Measurements from ENCODE around the gene MRPS15. TPM values are rescaled to one million over a fixed set of nuclear protein-coding genes. Genes with fewer than 3 reads are reported as not detected.

The MRPS15 gene
- total RNA-seq, 1 experiment from 2014 or later = 113 TPM

- CTCF ChIA-PET = no interaction called here
- Histone ChIP-seq H3K36me3 (ENCODE audit: control insufficient read depth, insufficient read depth, low read length) (no peaks in the 10 kb centered on the region), H3K4me1 (ENCODE audit: control insufficient read depth, insufficient read depth, low read length) (peaks cover 3% of the 10 kb centered on the region), H3K4me3 (ENCODE audit: low read depth in 2 of 2, low read length in 2 of 2) (no peak overlapping the region), H3K9me3 (ENCODE audit: control insufficient read depth, insufficient read depth, low read depth, low read length) (no peaks in the 10 kb centered on the region), H3K27ac (ENCODE audit: low read length) (no peak overlapping the region), H3K27me3 (ENCODE audit: control insufficient read depth, insufficient read depth, low read length) (no peaks in the 10 kb centered on the region)
- in situ Hi-C loops (cut with HindIII; ENCODE audit: low pct_unique_long_range_greater_than_20kb, low sequenced_read_pairs) (no loop called here), intact Hi-C loops (cut with micrococcal nuclease; ENCODE audit: unreplicated experiment) (no loop called here)
- no peak for DNase-seq (ENCODE audit: low read depth, low spot score)
- ATAC-seq = no peak
- POLR2A ChIA-PET = no interaction called here
- no TSS peak for BruUV-seq (replicated peaks)
- TF ChIP-seq REST (IDR thresholded peaks at IDR 0.05; ENCODE audit: insufficient read depth in 1 of 2, low read depth in 2 of 2, low read length in 1 of 2) (no peak), CTCF (IDR thresholded peaks at IDR 0.05) (no peak), TCF7L2 (IDR thresholded peaks at IDR 0.05; ENCODE audit: low read depth, low read length) (no peak), SIN3A (IDR thresholded peaks at IDR 0.05; ENCODE audit: borderline replicate concordance, insufficient read depth, low read depth, low read length) (no peak), POLR2AphosphoS5 (IDR thresholded peaks at IDR 0.05; ENCODE audit: low read depth, low read length) (no peak)
Observed at GRCh38 chr1:36417931-36418330, 46.3 kb downstream of the MRPS15 start.

- BruUV-seq (replicated peaks) = no TSS peak
- Histone ChIP-seq H3K4me3 (ENCODE audit: low read depth in 2 of 2, low read length in 2 of 2) (no peak overlapping the region), H3K9me3 (ENCODE audit: control insufficient read depth, insufficient read depth, low read depth, low read length) (no peaks in the 10 kb centered on the region), H3K27me3 (ENCODE audit: control insufficient read depth, insufficient read depth, low read length) (no peaks in the 10 kb centered on the region), H3K36me3 (ENCODE audit: control insufficient read depth, insufficient read depth, low read length) (no peaks in the 10 kb centered on the region), H3K27ac (ENCODE audit: low read length) (no peak overlapping the region), H3K4me1 (ENCODE audit: control insufficient read depth, insufficient read depth, low read length) (peaks cover 3% of the 10 kb centered on the region)
- ATAC-seq (no peak), DNase-seq (ENCODE audit: low read depth, low spot score) (no peak)
- intact Hi-C loops (cut with micrococcal nuclease; ENCODE audit: unreplicated experiment) = no loop called here
- POLR2A ChIA-PET = no interaction called here
- CTCF ChIA-PET = no interaction called here
- in situ Hi-C loops (cut with HindIII; ENCODE audit: low pct_unique_long_range_greater_than_20kb, low sequenced_read_pairs) = no loop called here
- no peak for TF ChIP-seq TCF7L2 (IDR thresholded peaks at IDR 0.05; ENCODE audit: low read depth, low read length)
- TF ChIP-seq CTCF (IDR thresholded peaks at IDR 0.05) = no peak
- TF ChIP-seq REST (IDR thresholded peaks at IDR 0.05; ENCODE audit: insufficient read depth in 1 of 2, low read depth in 2 of 2, low read length in 1 of 2) = no peak
- no peak for TF ChIP-seq POLR2AphosphoS5 (IDR thresholded peaks at IDR 0.05; ENCODE audit: low read depth, low read length)
- no peak for TF ChIP-seq SIN3A (IDR thresholded peaks at IDR 0.05; ENCODE audit: borderline replicate concordance, insufficient read depth, low read depth, low read length)
Observed at GRCh38 chr1:36415661-36416326, 48.4 kb downstream of the MRPS15 start.
